H9 (cell line): ENCODE results near the gene BCL2L2. TPM values are rescaled to one million over a fixed set of nuclear protein-coding genes. Genes with fewer than 3 reads are reported as not detected.

Source experiments
- DNase-seq: peaks from one replicate; pipeline ENCODE4 v3.0.0-alpha.2; 2017
- H2AFZ ChIP-seq: one replicate; pipeline ENCODE4 v1.6.1; 2013; ENCODE audit warnings: mild to moderate bottlenecking, low read length, control low read depth, moderate library complexity
- H2AK5ac ChIP-seq: 2 replicates; pipeline ENCODE4 v1.6.1; 2013; ENCODE audit warnings: low read length, control low read depth, mixed read lengths; ENCODE audit not compliant: insufficient read length
- H2BK120ac ChIP-seq: one replicate; pipeline ENCODE4 v1.6.1; 2013; ENCODE audit warnings: low read depth, mild to moderate bottlenecking, low read length, control low read depth, inconsistent platforms; ENCODE audit not compliant: poor library complexity, severe bottlenecking
- H2BK12ac ChIP-seq: 2 replicates; pipeline ENCODE4 v1.6.1; 2013; ENCODE audit warnings: low read length, control low read depth, mixed read lengths, low read depth; ENCODE audit not compliant: insufficient read length
- H2BK15ac ChIP-seq: 2 replicates; pipeline ENCODE4 v1.6.1; 2013; ENCODE audit warnings: low read depth, low read length, control low read depth
- H2BK20ac ChIP-seq: one replicate; pipeline ENCODE4 v1.6.1; 2013; ENCODE audit warnings: low read depth, mild to moderate bottlenecking, low read length, control low read depth, inconsistent platforms; ENCODE audit not compliant: poor library complexity, severe bottlenecking
- H2BK5ac ChIP-seq: 2 replicates; pipeline ENCODE4 v1.6.1; 2013; ENCODE audit warnings: low read length, control low read depth, mixed read lengths; ENCODE audit not compliant: insufficient read length
- H3K14ac ChIP-seq: 2 replicates; pipeline ENCODE4 v1.6.1; 2013; ENCODE audit warnings: low read length, control low read depth; ENCODE audit not compliant: insufficient read depth
- H3K18ac ChIP-seq: 2 replicates; pipeline ENCODE4 v1.6.1; 2013; ENCODE audit warnings: low read depth, mild to moderate bottlenecking, mixed read lengths, low read length, control low read depth; ENCODE audit not compliant: insufficient read length
- H3K23ac ChIP-seq: 2 replicates; pipeline ENCODE4 v1.6.1; 2013; ENCODE audit warnings: low read length, control low read depth, mixed read lengths, low read depth; ENCODE audit not compliant: insufficient read length
- H3K23me2 ChIP-seq: 2 replicates; pipeline ENCODE4 v1.6.1; 2013; ENCODE audit warnings: low read depth, mild to moderate bottlenecking, mixed read lengths, low read length, control low read depth; ENCODE audit not compliant: insufficient read length, poor library complexity, severe bottlenecking
- H3K27ac ChIP-seq: 2 replicates; pipeline ENCODE4 v1.5.1; 2013; ENCODE audit warnings: low read length, control low read depth, mixed read lengths, low read depth; ENCODE audit not compliant: insufficient read length
- H3K27me3 ChIP-seq: 2 replicates; pipeline ENCODE4 v1.6.1; 2013; ENCODE audit warnings: low read length, control low read depth, inconsistent platforms; ENCODE audit not compliant: insufficient read depth
- H3K4ac ChIP-seq: 2 replicates; pipeline ENCODE4 v1.6.1; 2013; ENCODE audit warnings: low read depth, mild to moderate bottlenecking, control low read depth, inconsistent platforms, low read length, moderate library complexity
- H3K4me1 ChIP-seq: 2 replicates; pipeline ENCODE4 v1.6.1; 2013; ENCODE audit warnings: low read length, control low read depth, inconsistent platforms; ENCODE audit not compliant: insufficient read depth
- H3K4me2 ChIP-seq: 2 replicates; pipeline ENCODE4 v1.6.1; 2013; ENCODE audit warnings: low read length, control low read depth, mixed read lengths; ENCODE audit not compliant: insufficient read length, insufficient read depth
- H3K56ac ChIP-seq: 2 replicates; pipeline ENCODE4 v1.6.1; 2013; ENCODE audit warnings: low read depth, mild to moderate bottlenecking, mixed read lengths, low read length, control low read depth; ENCODE audit not compliant: insufficient read length
- H3K79me1 ChIP-seq: 2 replicates; pipeline ENCODE4 v1.6.1; 2013; ENCODE audit warnings: low read depth, mild to moderate bottlenecking, moderate library complexity, low read length, control low read depth, inconsistent platforms; ENCODE audit not compliant: insufficient read depth, poor library complexity, severe bottlenecking
- H3K79me2 ChIP-seq: 2 replicates; pipeline ENCODE4 v1.6.1; 2013; ENCODE audit warnings: low read length, control low read depth, inconsistent platforms; ENCODE audit not compliant: insufficient read depth
- H3K9ac ChIP-seq: 2 replicates; pipeline ENCODE4 v1.6.1; 2013; ENCODE audit warnings: low read length, control low read depth, mixed read lengths; ENCODE audit not compliant: insufficient read length; ENCODE audit errors: extremely low read depth
- H3K9me3 ChIP-seq: one replicate; pipeline ENCODE4 v1.6.1; 2013; ENCODE audit warnings: low read depth, low read length, inconsistent platforms; ENCODE audit not compliant: control insufficient read depth
- H3T11ph ChIP-seq: one replicate; pipeline ENCODE4 v1.6.1; 2013; ENCODE audit warnings: mild to moderate bottlenecking, low read length, control low read depth, inconsistent platforms
- H4K20me1 ChIP-seq: one replicate; pipeline ENCODE4 v1.6.1; 2013; ENCODE audit not compliant: control insufficient read depth, insufficient read length, insufficient read depth
- H4K5ac ChIP-seq: 2 replicates; pipeline ENCODE4 v1.6.1; 2013; ENCODE audit warnings: low read depth, mild to moderate bottlenecking, mixed read lengths, low read length, control low read depth; ENCODE audit not compliant: insufficient read length
- H4K8ac ChIP-seq: replicated peaks from 2 replicates; pipeline ENCODE4 v1.6.1; 2013; ENCODE audit warnings: low read length, control low read depth, mixed read lengths, low read depth; ENCODE audit not compliant: insufficient read length
- H4K91ac ChIP-seq: 2 replicates; pipeline ENCODE4 v1.6.1; 2013; ENCODE audit warnings: low read depth, mild to moderate bottlenecking, moderate library complexity, mixed read lengths, low read length, control low read depth; ENCODE audit not compliant: insufficient read length
- H3K27ac Mint-ChIP-seq, 3 experiments: 2 replicates in 2 of 3; 3 replicates in 1 of 3; pipeline ENCODE4 v1.8.0; 2020 to 2021; ENCODE audit warnings: mixed read lengths in 3 of 3, mild to moderate bottlenecking in 1 of 3, moderate library complexity in 1 of 3
- H3K27me3 Mint-ChIP-seq: 2 replicates; pipeline ENCODE4 v1.8.0; 2021; ENCODE audit warnings: low read depth, mild to moderate bottlenecking, moderate library complexity, mixed read lengths
- H3K36me3 Mint-ChIP-seq, 3 experiments: 2 replicates in 2 of 3; 3 replicates in 1 of 3; pipeline ENCODE4 v1.8.0; 2020 to 2021; ENCODE audit warnings: low read depth in 3 of 3, mixed read lengths in 3 of 3; ENCODE audit not compliant: insufficient read depth in 1 of 3
- H3K4me1 Mint-ChIP-seq, 2 experiments: 2 replicates each; pipeline ENCODE4 v1.8.0; 2020; ENCODE audit warnings: mixed read lengths in 2 of 2
- H3K4me3 Mint-ChIP-seq, 2 experiments: 2 replicates in 1 of 2; 3 replicates in 1 of 2; pipeline ENCODE4 v1.8.0; 2020 to 2021; ENCODE audit warnings: mild to moderate bottlenecking in 2 of 2, mixed read lengths in 2 of 2, moderate library complexity in 1 of 2
- H3K9me3 Mint-ChIP-seq, 2 experiments: 2 replicates in 1 of 2; 3 replicates in 1 of 2; pipeline ENCODE4 v1.8.0; 2020; ENCODE audit warnings: mild to moderate bottlenecking in 2 of 2, mixed read lengths in 2 of 2, moderate library complexity in 1 of 2
- CTCF ChIP-seq: fragments of 200-600 bp; sonication (generic); conservative IDR thresholded peaks from 3 replicates; pipeline ENCODE4 v1.8.0; 2021; ENCODE audit warnings: antibody characterized with exemption, mild to moderate bottlenecking
- WGBS: extraction: QIAGEN DNeasy Blood & Tissue Kit; methylation state at CpG from one replicate; pipeline ENCODE4 v1.1.7; 2013; ENCODE audit warnings: missing lambda C conversion rate, low lambda C conversion rate, mixed read lengths; ENCODE audit not compliant: insufficient read length; ENCODE audit errors: extremely low coverage; 5-methylcytosine and 5-hydroxymethylcytosine counted together
- total RNA-seq: library from RNA; stranded (reverse); gene quantifications from 2 replicates; pipeline ENCODE4 v1.2.1, GENCODE V29; 2021

The BCL2L2 gene
- total RNA-seq, 1 experiment from 2014 or later: 8.4 TPM

- H3T11ph ChIP-seq: no peak overlapping the region
- peaks cover 4% of the 10 kb centered on the region for H3K79me1 ChIP-seq
- peaks cover 3% of the 10 kb centered on the region; the same call in 1 of the 2 replicates for H3K4me1 ChIP-seq
- no peak overlapping the region for H3K27ac Mint-ChIP-seq
- no peaks in the 10 kb centered on the region for H4K20me1 ChIP-seq
- no peak for TF ChIP-seq CTCF
- no peaks in the 10 kb centered on the region for H3K9me3 ChIP-seq
- H2BK15ac ChIP-seq: no peak overlapping the region
- H3K4me3 Mint-ChIP-seq: no peak overlapping the region; a peak in 1 of 5 replicates
- H2AK5ac ChIP-seq: no peak overlapping the region
- peaks cover 13% of the 10 kb centered on the region for H3K23me2 ChIP-seq
- H2BK20ac ChIP-seq: no peak overlapping the region
- no peak overlapping the region for H3K14ac ChIP-seq
- H2BK120ac ChIP-seq: no peak overlapping the region
- no peak overlapping the region for H3K9ac ChIP-seq
- H3K56ac ChIP-seq: no peak overlapping the region
- no peak overlapping the region for H4K8ac ChIP-seq
- no peak overlapping the region for H4K91ac ChIP-seq
- H3K27me3 Mint-ChIP-seq: no peaks in the 10 kb centered on the region
- no peak overlapping the region for H3K27ac ChIP-seq
- H4K5ac ChIP-seq: no peak overlapping the region
- no peak overlapping the region for H3K23ac ChIP-seq
- no peaks in the 10 kb centered on the region for H3K27me3 ChIP-seq
- no peak overlapping the region for H3K4me2 ChIP-seq
- H2BK5ac ChIP-seq: no peak overlapping the region
- peaks cover 10% of the 10 kb centered on the region; the same call in 1 of the 2 replicates for H3K79me2 ChIP-seq
- no CpG with 5 or more reads among the region's 2 CpGs for WGBS
- DNase-seq: no peak
- H2BK12ac ChIP-seq: no peak overlapping the region
- no peak overlapping the region for H3K4ac ChIP-seq
- no peak overlapping the region for H2AFZ ChIP-seq
- H3K9me3 Mint-ChIP-seq: no peaks in the 10 kb centered on the region; a peak in 1 of 5 replicates
- peaks cover 22 to 28% of the 10 kb centered on the region in 2 experiments for H3K4me1 Mint-ChIP-seq
- no peak overlapping the region for H3K18ac ChIP-seq
- H3K36me3 Mint-ChIP-seq: peaks cover 34 to 51% (median 47%) of the 10 kb centered on the region in 3 experiments
Measured at GRCh38 chr14:23324455-23324846, 17.8 kb downstream of the BCL2L2 start.
